ENCODE results near the gene CCDC185.
"Not testable (repeated sequence)": the region's sequence is repeated elsewhere in the genome, so short reads cannot be mapped to it uniquely, and the experiment has no call there.

Gene CCDC185

DNA sequence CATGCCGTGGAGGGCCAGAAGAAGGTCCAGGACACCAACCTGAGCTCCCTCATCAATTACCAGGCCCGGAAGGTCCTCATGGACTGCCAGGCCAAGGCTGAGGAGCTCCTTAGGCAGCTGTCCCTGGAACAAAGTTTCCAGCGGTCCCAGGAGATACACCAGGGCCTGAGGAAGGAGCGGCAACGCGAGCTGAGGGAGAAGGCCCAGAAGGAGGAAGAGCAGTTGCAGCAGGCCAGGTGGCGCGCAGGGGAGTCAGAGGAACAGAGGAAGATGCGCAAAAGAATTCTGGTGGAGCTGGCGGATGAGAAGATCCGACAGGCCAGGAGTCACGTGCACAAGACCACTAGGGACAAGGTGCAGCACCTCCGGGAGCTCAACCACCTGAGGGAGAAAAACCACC lies 1.5 kb downstream of the CCDC185 start:
- no peak for DNase-seq (ENCODE audit: low read depth in 2 of 2)

DNA sequence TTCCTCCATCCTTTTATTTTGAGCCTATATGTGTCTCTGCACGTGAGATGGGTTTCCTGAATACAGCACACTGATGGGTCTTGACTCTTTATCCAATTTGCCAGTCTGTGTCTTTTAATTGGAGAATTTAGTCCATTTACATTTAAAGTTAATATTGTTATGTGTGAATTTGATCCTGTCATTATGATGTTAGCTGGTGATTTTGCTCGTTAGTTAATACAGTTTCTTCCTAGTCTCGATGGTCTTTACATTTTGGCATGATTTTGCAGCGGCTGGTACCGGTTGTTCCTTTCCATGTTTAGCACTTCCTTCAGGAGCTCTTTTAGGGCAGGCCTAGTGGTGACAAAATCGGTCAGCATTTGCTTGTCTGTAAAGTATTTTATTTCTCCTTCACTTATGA lies 6.2 kb downstream of the CCDC185 start:
- DNase-seq (ENCODE audit: low read depth in 2 of 2) = not testable (repeated sequence)

DNA sequence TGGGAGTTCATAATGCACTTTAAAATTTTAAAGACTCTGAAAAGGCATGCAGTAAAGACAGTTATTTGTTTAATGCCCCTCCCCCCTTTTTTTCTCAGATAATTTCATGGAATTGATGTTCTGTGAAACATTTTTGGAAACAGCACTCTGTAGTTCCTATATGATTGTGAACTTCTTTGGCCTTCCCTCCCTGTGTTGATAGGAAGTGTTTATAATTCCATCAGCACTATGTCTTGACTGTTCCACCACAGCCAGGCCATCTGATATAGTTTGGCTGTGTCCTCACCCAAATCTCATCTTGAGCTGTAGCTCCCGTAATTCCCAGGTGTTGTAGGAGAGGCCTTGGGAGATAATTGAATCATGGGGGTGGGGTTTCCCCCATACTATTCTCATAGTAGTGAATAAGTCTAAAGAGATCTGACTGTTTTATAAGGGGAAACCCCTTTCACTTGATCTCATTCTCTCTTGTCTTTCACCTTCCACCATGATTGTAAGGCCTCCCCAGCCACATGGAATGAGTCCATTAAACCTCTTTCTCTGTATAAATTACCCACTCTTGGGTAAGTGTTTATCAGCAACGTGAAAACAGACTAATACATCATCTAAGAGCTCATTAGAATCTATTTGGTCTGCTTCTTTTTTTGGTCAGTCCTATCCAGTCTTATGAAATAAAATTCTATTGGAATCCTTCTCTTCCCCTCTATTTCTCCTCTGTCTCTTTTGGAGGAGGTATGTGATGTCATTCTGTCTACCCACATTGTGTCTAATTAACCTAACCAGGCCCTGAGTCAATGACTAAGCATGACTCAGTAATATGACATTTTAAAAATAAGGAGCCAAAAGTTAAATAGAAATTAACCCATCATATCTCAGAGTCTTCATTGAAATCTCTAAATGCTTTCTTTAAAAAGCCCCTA lies 8.9 kb downstream of the CCDC185 start:
- DNase-seq (ENCODE audit: low read depth in 2 of 2) = no peak

DNA sequence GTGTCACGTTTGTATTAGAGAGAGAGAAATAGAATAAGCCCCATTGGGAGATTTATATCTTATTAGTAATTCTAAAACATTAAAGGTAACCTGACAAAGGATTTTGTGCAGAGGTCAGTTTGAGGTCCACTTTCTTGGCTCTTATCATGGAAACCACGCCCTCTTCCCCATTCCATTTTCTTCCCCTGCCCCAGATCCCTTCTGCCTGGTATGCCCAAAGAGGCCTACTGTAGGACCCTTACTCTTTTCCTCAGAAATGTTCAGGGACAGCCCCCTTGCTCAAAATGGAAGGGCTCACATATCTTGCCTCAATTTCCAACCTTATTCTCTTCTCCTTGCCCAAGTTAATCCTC lies 9.6 kb downstream of the CCDC185 start:
- DNase-seq (ENCODE audit: low read depth in 2 of 2) = no peak

DNA sequence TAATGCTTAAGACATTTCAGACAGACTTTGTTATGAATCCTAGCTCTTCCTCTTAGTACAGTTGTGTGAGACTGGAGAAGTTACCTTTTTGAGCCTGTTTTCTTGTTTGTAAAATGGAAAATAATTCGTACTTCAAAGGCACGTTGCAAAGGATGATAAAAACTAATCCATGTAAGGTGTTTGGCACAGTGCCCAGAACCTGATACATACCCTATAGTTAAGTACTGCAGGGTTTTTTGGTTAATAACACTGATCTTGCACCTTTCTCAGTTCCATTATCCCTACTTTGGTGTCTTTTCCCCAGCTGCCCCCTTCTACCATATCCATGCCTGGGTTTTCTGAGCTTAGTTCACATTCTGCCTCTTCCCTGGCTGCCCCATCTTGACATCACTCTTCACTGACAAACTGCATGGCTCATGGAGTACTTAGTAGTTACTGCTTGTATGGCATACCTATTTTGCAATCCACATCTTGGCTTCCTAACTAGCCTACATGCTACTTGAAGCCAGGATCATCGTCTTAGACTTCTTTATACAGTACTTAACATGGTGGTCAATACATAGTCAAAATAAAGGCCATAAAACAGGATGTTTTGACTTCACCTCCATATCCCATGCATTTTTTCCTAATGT lies 10.1 kb downstream of the CCDC185 start:
- DNase-seq (ENCODE audit: low read depth in 2 of 2) = no peak

DNA sequence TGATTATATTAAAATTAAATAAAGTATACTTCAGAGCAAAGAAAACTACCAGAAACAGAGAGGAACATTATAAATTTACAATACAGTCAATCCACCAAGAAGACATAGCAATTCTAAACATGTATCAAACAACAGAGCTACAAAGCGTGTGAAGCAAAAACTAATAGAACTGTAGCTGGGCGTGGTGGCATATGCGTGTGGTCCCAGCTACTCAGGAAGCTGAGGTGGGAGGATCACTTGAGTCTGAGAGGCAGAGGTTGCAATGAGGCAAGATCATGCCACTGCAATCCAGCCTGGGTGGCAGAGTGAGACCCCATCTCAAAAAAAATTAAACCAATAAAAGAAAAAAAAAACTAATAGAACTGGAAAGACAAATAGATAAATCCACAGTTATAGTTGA lies 12.3 kb downstream of the CCDC185 start:
- DNase-seq (ENCODE audit: low read depth in 2 of 2) = no peak

DNA sequence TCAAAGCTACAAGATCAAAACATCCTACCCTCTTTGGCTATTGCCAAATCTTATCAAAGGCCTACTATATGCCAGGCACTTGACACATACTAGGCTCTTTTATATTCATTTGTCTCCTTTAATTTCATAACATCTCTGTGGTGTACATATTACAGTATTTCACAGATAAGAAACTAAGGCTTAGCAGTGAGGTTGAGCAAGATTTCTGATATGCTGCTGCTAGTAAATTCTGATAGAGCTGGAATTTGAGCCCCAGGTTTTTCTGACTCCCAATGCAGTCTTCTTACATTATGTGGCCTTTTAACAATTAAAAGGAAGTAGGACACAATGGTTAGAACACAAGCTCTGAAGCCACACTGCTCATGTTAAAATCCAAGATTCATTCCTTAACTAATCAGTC lies 16.8 kb downstream of the CCDC185 start:
- no peak for DNase-seq (ENCODE audit: low read depth in 2 of 2)

DNA sequence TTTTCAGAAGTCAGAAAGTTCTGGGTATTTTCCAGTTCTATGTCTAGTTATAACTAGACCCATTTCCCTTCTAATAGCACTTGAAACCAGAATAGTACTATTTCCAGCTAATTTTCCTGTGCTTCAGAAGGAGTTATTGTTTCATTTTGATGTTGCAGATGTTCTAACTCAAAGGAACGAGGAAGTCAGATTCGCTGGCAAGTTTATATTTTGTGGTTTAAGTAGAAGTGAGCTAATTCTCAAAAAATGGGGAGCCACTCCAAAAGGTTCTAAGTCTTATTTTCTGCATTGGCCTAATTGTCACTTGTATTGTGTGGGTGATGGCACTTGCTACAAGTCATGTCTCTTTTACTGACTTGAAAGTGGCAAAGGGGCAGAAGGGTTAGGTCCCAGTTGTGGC lies 18.1 kb downstream of the CCDC185 start:
- DNase-seq (ENCODE audit: low read depth in 2 of 2) = no peak

DNA sequence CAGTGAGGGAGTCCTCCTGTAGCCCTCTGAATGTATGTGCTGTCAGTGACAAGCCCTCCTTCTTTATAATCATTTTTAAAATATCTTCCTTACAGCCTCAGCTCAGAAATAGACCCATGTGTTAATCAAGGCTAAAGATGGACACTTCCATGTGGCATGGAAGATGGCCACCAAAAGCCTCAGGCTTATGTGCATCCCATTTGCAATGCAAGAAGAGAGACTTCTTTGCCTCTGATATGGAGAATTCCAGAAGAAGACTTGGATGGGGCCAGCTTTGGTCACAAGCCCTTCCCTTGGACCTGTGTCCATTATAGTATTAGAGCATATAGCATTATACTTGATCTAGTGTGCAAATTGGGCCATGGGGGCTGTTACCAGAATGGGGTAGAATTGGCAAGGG lies 18.5 kb downstream of the CCDC185 start:
- no peak for DNase-seq (ENCODE audit: low read depth in 2 of 2)

DNA sequence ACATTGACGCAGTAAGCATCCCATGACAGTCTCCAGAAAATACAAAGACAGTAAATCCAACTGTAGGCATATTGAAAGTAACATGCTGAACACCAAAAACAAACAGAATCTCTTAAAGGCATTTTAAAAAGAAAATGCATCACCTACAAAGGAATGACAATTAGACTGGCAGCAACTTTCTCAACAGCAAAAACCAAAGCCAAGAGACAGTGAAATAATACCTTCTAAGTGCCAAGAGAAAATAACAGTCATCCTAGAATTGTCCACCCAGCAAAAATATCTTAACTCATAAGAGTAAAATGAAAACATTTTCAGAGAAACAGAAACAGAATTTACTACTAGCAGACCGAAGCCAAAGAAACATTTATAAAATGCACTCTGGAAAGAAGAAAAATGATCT lies 20.0 kb downstream of the CCDC185 start:
- no peak for DNase-seq (ENCODE audit: low read depth in 2 of 2)

DNA sequence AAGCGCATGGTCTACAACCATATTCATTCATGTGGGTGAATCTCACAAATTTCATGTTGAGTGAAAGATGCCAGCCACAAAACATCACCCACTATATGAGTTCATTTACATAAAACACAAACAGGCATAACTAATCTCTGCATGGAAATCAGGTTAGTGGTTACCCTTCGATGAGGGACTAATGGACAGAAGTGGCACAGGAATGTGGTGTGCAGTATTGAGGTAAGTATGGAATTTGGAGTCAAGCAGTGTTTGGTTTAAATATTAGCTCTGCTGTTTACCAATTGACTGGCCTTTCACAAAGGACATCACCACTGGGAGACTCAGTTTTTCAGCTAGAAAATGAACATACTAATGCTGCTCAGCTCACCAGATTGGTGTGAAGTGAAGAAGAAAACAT lies 24.2 kb downstream of the CCDC185 start:
- DNase-seq (ENCODE audit: low read depth in 2 of 2) = no peak

DNA sequence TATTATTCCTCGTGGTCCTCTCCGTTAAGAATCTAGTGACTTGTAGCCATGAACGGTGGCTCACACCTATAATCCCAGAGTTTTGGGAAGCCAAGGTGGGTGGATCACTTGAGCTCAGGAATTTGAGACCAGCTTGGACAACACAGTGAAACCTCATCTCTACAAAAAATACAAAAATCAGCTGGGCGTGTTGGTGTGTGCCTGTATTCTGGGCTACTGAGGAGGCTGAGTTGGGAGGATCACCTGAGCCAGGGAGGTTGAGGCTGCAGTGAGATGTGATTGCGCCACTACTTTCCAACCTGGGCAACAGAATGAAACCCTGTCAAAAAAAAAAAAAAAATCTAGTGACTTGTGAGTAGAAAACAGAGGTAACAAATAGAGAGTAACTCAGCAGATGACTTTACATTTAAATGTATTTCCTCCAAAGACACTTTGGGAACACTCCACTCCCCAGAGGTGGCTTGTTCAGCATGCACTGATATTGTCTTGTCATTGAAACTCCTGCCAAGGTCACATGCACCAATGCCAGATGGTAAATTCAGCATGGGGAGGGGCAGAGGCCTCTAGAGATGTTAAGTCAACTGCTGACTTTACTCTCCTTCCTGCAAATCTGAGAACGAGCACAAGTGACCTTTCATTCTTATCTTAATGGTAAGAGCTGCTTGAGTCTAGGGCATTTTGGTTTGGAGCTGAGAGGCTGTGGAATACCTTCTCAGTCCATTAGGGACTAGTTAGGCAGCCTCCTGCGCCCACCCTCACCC lies 24.9 kb downstream of the CCDC185 start:
- DNase-seq (ENCODE audit: low read depth in 2 of 2) = no peak

DNA sequence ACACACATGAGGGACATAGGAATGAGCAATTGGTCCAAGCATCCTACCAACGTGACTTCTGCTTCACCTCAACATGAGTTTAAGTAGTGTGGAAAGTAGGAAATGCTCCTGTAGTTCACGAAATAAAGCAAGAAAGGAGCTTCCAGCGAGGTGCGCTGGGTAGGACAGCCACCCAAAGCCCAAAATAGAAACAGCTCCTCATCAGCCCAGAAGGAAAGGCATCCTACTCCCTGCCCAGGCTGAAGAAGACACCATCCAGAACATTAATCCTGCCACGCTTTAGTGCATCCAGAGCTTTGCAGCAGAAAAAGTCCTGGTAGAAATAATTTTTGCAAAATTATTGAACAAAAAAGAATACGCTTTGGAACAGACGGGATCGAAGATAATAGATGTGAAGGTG lies 25.9 kb downstream of the CCDC185 start:
- no peak for DNase-seq (ENCODE audit: low read depth in 2 of 2)

DNA sequence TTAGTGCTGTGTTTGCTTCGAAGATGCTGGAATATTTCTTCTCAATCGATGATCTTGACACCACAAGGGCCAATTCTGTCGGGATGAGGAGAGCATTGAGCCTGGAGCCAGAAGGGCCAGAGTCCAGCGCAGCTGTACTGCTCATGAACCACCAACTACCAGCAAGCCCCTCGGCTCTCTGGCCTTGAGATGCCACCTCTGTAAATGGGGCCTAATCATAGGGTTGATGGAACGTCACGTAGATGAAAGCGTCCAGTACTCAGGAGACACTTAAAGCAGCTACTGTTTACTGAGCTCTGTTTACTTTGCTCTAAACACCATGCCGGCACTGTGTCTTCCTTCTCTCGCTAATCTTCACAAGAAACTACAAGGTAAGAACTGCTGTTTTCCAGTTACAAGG lies 26.3 kb downstream of the CCDC185 start:
- no peak for DNase-seq (ENCODE audit: low read depth in 2 of 2)

DNA sequence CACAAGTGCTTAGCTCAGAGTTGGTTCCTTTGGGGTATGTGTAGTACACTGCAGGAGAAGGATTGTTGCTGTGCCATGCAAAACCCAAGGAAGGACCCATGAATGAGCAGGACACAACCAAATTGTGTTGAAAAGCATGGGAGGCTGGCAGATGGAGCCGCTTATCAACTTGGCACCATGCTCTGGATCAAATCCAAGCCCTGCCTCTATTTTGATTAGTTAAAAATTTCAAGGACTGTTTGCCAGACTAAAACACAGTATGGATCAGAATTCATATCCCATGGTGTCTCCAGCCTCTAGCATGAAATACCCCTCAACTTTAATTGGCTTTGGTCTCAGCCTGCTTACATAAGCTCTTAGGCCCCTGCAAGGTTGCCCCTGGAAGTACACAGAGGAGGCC lies 27.8 kb downstream of the CCDC185 start:
- DNase-seq (ENCODE audit: low read depth in 2 of 2) = no peak

DNA sequence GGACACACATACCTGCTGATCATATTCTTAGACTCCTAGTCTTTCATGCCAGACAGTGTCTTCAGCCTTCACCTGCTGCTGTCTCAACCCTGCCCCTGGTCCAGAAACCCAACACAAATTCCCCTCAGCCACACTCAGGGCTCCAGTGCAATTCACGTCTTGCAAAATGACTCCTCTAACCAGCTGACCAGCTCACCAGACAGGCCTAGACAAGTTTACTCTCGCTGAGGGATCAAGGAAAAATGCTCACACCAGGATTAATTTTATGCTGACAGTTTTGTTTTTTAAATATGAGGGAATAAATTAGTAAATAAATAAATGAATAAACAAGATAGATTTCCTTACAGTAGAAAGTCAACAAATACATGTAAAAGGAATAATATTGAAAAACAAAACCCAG lies 28.5 kb downstream of the CCDC185 start:
- DNase-seq (ENCODE audit: low read depth in 2 of 2) = no peak

DNA sequence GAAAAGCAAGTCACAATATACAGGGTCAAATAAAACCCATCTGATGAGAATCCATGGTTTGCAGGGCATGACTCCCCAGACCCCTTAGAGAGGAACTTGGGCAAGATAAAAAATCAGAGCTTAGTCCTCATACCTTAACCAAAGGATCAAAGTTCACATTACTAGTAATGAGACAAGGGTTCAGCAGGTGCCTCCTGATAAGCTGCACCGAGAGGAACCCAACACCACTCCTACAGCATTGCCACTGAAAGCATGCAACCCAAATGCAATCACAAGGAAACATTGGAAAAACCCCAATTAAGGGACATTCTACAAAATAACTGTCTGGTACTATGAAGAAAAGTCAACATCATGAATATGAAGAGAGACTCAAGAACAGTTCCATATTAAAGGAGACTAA lies 29.7 kb downstream of the CCDC185 start:
- no peak for DNase-seq (ENCODE audit: low read depth in 2 of 2)

DNA sequence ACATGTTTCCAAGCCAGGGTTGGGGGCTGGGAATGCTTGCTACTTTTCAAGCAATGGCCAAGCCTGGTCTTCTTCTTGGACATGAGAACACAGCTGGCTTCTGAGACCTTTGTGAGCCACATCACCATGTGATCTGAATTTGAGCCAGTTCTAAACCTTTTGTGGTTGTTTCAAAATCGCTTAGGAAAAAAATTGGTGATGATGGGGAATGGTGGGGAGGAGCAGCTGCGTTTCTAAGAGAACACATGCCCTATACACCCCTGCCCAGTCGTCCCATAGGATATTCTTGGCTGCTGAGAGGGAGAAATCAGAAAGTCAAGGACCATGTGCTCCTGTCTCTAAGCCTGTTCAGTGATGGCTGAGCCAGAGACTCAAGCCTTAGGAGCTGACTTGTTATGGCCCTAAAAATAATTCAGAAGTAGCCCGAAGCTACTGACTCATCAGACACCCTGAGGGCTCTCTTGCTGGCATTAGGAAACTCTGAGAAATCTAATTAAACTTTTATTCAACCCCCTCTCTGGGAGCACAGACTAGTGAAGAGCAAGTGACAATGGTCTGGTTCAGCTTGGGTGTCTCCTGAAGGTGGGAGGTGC lies 30.5 kb downstream of the CCDC185 start:
- no peak for DNase-seq (ENCODE audit: low read depth in 2 of 2)

DNA sequence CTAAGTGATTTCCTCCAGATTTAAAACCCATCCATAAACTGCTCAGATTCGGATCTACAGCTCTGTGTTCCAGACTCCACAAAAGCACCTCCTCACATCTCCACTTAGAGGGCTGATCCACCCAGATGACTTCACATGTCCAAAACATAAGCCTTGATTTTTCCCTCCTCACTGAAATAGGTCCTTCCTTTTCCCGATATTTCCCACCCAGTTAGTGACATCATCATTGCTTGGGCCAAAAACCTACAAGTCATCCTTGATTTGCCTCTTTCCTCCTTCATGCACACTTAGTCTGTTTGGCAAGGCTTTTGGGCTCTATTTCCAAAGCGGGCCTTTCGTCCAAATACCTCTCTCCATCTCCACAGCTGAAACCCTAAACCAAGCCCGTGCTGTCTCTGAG lies 32.3 kb downstream of the CCDC185 start:
- DNase-seq (ENCODE audit: low read depth in 2 of 2) = no peak

DNA sequence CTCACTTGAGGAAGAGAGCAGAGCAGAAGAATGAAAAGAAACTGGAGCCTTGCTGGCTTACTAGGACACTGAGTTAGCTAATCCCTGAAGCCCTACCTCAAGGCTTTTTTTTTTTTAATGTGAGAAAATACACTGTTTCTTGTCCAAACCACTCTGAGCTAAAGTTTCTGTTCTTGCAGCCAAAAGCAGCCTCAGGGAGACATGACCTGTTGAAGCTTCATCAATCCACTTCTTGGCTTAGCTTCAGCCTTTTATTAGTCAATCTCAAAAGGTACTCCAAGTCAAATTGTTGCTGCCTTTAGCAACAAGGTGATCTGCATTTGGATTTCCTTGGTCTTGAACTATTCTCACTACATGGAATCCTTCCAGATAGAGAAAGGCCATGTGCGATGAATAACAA lies 33.7 kb downstream of the CCDC185 start:
- DNase-seq (ENCODE audit: low read depth in 2 of 2) = no peak

DNA sequence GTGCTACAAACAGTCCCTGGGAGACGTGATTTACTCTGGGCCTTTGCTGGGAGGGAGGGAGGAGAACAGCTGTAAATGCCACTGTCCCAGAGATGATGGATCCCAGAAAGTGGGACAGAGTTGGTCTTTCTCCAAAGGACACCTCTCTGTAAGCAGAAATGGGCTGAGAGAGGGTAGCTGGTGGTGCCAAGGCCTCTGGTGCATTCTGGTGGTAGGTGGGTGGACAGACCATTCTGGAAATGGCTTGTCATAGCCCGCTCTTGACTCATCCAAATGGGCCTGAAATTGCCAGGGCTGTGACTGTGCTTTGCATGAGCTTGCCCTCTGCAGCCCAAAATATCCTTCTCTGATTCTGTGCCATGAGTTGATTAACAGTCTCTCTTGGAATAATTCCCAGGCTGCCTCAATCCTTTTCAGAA lies 36.1 kb downstream of the CCDC185 start:
- DNase-seq (ENCODE audit: low read depth in 2 of 2) = no peak

DNA sequence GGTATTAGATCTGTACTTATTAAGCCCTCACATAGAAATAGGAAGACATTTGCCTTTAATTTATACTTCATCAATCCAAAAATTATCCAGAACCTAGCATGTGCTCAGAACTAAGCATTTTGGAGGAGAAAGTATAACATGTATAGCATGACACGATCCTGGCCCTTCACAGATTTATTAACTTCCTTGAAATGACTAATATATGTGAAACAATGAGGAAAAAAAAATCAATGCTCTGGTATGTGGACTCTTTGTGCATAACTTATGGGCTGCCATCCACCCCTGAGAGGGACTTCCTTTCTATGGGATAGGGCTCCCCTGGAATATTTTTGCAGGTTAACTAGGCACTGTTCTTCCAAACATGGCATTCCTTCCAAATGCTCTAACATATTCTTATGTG lies 36.6 kb downstream of the CCDC185 start:
- DNase-seq (ENCODE audit: low read depth in 2 of 2) = no peak

Data from stimulated activated CD8-positive, alpha-beta memory T cell treated with anti-CD3 and anti-CD28 coated beads, Interleukin-7, amount 100 ng/mL, for 4 hours (primary cell).